Daoy (cell line): ENCODE data around the gene WFS1. TPM values are rescaled to one million over a fixed set of nuclear protein-coding genes. Genes with fewer than 3 reads are reported as not detected.

ENCODE experiments used
- total RNA-seq: library from RNA; depleted of rRNA; stranded (reverse); fragments of >200 nt; shearing (Covaris generic); gene quantifications from 2 replicates; pipeline ENCODE4 v1.2.3, GENCODE V29; 2014; rRNA removed

WFS1 gene
- total RNA-seq, 1 experiment from 2014 or later: 19.3 TPM

Other genes starting within 250 kb of the WFS1 start
- 0.40 and 1.3 TPM in 2 replicates for gene JAKMIP1, start 69.3 kb upstream of the WFS1 start, total RNA-seq
- 0.86 and 1.0 TPM in 2 replicates for gene PPP2R2C, start 202.8 kb downstream of the WFS1 start, total RNA-seq